HG03520 (cell line): ENCODE measurements around the gene RDH14.

Experiments used
- ATAC-seq: cut with Tn5 transposase; IDR thresholded peaks from one replicate; pipeline ENCODE4 v1.9.1; 2021; ENCODE audit warnings: mild to moderate bottlenecking, moderate library complexity; ENCODE audit not compliant: unreplicated experiment

Gene RDH14

DNA sequence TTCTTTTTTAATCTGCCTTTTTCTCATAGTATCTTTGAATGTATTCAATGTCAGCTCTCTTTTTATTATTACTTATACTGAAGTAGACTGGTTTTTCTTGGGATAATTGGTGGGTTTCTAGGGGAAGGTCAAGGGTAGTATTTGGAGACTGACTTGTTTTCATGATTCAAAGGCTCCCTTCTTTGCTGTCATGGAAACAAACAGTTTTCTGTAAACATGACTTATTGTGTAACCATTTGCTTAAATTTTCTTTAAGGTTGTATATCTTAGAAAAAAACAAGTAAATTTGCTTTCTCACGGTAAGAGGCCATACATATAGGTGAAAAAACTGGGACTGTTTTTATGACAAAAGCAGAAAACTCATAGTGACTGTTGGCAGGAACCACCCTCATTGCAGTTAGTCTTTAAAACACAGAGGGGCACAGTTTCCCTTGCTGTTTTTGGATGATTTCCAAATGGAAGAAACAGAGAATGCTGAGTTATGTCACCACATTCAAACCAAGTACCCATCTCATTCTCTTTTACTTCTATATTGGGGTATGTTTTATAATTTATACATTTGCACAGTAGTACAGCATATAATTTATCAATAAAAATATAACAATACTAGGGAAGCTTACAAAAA lies 5.8 kb upstream of the RDH14 start:
- no peak for ATAC-seq

DNA sequence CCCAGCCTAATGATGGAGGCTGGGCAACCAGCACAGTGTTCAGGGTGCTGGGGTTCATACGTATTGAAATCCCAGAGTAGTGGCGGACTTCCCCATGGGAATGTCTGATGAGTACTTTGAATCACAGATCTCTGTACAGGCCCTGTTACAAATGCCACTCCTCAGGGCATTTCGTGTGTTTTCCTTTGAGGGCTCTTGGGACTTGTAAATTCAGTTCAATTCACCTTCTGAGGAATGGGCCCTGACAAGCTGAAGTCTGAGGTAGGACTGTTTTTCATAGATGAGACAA lies 288 bp upstream of the RDH14 start:
- ATAC-seq: peak; percentile 0

DNA sequence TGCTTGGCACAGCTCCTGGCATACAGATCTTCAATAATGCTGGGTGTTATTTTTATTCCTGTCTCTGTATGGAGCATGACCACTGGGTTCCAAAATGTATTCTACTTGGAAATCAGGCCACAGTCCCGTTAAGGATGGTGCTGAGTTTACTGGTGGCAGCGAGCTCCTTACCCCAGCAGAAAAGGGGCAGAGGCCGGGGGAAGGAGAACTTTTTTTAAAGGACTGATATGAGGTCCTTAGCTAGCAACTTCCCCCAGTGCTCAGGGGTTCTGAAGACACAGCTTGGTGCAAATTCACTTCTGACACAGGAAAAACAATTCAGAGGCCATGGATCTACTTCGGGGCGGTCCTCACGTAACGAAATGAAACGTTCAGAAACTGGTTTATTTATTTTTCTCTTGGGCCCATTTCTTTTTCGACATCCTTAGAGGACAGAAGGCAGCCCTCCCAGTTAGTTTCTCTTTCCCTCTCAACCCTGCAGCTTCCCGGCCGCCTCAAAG lies 872 bp downstream of the RDH14 start:
- no peak for ATAC-seq

DNA sequence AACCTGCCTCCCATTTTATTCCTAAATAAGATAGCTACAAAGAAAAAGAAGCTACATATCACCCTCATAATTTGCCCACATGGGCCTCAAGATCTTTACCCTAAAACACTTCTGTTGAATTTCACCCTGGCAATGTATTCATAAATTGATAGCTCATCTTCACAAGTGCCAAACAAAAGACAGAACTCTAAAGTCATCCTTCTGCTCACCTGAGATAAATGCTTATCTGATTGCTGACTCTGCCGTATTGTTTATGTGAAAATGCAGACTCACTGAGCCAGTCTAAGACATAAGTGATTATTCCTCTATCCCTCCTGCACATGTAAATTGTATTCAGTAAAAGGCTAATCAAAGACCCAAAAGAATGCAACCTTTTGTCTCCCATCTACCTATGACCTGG lies 2.0 kb downstream of the RDH14 start:
- ATAC-seq: no peak

DNA sequence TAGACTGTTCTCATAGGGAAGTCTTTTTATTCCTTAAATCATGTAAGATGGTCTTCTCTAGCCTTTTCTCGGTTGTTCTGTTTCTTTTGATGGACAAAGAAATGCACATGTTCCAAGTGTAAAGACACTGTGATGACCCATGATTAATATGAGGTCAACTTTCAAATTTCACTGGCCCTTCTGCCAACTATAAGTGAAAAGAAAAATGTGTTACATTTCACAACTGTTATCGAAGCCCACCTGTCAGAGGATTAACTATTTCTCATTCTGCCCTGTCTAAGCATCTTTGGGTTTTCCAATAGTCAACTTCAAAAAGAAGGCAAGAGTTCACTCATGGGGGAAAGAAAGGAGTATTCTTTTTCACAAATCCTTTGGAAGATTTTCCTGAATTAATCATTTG lies 3.3 kb downstream of the RDH14 start:
- ATAC-seq: no peak

DNA sequence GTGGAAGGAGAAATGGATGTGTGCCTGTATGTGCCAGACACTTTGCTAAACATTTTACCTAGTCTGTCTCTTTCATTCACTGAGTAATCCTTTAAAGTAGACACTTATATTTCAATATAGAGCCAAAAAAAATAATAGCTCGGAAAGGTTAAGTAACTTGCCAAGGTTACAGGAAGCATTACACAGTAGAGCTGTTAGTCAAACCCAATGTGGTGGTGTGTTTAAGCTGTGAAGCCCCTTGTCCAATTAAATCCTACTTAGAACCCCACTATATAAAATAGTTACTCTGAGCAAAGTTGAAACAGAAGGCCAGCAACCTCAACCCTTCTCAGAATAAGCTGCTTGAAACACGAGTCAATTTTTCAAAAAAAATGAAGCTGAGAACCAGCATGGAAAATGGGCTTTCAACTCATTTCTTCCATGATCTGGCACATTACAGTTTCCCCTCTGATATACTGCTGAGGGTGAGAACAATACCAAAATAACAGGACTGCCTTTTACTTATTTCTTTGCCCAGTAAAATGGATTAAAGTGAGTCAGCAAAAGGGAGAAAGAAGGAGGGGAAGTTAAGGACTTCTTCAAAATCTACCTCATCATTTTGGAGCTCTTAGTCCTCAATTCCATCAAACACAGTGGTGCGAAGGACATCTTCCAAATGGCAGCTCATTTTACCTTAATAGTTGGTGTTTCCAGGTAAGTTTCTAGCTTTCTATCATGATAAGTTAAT lies 7.9 kb downstream of the RDH14 start:
- no peak for ATAC-seq

DNA sequence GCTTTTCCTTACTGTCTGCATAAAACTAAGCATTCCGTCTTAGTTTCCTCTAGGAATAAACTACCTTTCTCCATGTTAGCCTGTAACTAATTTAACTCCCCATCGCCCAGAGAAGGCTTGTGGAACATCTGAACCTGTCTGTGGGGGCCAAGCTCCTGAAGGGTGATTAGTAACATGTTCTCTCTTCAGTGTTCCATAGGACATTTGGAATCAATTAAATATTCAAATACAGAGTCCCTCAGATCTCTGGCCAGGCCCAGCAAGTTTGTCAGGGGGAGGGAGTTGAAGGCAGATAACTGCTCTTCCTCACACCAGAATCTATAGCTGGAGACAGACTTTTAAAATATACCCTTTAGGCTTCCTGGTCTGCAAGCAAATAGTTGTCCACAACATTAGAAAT lies 8.8 kb downstream of the RDH14 start:
- no peak for ATAC-seq

DNA sequence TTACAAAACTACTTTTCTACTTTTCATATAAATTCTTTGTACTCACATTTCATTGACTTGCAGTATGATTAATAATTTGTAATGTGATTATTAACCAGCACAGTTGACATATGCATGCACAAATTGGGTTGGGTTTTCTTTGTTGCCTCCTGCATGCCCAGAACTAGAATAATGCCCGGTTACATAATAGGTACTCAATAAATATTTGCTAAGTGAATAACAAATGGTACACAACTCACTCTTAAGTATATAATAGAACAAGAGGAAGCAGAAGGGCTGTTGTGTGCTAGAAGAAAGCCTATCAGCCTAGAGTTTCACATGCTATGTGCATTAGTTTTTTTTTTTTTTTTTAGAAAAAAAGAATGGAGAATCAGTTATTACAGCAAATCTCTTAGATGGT lies 9.3 kb downstream of the RDH14 start:
- no peak for ATAC-seq

DNA sequence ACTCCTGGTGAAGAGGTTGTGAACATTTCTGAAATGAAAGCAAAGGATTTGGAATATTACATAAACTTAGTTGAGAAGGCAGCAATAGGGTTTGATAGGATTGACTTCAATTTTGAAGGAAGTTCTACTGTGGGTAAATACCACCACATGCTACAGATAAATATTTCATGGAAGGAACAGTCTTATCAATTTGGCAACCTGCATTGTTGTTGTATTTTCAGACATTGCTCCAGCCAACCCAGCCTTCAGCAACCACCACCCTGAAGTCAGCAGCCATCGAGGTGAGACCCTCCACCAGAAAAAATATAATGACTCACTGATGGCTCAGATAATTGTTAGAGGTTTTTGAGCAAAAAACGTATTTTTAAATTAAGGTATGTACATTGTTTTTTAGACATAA lies 10.0 kb downstream of the RDH14 start:
- no peak for ATAC-seq

DNA sequence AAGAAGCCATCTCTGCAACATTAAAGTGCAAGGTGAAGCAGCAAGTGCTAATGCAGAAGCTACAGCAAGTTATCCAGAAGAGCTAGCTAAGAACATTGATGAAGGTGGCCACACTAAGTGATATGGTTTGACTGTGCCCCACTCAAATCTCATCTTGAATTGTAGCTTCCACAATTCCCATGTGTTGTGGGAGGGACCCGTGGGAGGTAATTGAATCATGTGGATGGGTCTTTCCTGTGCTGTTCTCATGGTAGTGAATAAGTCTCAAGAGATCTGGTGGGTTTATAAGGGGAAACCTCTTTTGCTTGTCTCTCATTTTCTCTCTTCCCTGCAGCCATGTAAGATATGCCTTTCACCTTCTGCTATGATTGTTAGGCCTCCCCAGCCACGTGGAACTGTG lies 11.4 kb downstream of the RDH14 start:
- no peak for ATAC-seq

DNA sequence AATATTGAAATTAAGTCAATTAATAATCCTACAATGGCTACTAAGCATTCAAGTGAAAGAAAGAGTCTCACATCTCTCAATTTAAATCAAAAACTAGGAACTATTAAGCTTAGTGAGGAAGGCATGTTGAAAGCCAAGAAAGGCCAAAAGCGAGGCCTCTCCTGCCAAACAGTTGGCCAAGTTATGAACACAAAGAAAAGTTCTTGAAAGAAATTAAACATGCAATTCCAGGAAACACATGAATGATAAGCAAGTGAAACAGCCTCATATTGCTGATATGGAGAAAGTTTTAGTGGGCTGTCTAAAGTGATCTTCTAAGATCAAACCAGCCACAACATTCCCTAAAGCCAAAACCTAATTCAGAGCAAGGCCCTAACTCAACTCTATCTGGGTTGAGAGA lies 11.8 kb downstream of the RDH14 start:
- ATAC-seq: no peak

DNA sequence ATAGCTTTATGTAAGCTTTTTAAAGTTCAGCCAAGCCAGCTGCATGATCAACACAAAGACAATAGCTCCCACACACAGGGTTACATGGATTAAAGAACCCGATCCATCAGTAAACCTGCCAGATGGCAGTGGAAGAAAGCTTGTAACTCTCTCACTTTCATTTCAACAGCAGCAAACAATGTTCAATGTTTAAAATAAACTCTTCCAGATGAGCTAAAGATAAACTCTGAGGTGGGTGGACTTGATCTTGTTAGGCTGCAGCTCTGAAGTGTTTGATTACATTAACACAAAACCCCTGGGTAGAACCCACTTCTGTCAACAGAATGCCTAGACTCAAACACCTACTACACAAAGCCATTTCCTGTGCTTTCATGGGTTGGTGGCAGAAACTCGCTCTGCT lies 13.9 kb downstream of the RDH14 start:
- no peak for ATAC-seq

DNA sequence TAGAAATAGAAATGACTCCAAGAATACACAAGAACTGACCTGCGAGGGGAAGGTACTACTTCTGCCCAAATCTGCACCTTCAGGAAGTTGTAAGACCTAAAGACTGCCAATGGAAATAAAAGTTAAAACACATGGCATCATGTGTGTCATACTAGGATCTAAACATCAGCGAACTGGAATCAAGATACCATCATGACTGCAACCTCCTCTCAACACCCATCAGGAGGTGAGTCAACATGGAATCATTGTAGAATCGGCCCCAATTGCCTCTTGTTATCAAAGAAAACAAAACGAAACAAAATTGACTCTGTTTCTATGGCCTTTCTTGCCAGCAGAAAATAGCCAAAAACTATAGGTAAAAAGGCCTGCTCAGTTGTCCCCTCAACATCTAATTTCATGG lies 15.1 kb downstream of the RDH14 start:
- ATAC-seq: no peak

DNA sequence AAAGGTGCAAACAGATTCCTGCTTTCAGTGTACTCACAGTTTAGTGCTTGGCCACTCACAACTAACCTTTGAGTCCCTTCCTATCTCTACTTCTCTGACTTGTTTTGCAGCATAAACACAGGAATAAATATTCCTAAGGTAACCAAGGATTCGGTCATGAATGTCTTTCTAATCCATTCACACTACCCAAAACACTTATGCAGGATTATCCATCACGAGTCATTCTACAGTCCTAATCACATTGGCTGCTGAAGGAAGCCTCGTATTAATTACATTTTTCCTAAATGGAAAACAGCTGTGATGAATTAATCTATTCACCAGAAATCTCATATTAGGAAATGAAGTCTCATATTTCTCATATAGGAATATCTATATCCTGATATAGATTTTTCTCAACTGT lies 16.3 kb downstream of the RDH14 start:
- ATAC-seq: no peak

DNA sequence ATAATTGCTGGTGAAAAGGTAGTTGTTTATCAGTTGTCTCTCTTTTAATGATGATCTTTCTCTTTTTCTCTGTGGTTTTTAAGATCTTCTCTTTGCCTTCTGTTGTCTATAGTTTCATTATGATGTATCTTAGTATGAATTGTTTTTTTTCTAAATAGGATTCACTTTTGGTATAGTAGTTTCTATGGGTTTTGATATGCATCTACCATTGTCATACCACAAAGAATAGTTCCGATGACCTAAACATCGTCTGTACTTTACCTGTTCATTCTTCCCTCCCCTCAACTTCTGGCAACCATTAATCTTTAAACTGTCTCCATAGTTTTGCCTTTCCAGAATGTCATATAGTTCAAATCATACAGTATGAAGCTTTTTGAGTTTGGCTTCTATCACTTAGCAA lies 19.6 kb downstream of the RDH14 start:
- ATAC-seq: no peak

DNA sequence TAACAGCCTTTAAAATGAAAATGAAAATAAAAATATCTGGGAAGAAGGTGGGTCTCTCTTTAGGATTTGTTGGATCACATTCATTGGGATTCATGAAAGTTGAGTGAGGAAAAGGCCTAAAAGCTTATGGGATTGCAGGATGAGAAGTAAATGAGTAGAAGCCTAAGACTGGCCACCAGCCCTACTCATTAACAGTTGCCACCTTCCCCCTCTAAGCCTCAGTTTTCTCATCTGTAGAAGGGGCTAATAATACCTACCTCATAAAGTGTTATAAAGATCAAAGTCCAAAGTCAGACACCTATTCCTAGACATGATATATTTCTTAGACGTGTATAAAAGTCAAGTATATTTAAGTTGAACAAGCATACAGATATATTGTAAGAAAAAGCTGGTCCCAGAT lies 23.8 kb downstream of the RDH14 start:
- no peak for ATAC-seq

DNA sequence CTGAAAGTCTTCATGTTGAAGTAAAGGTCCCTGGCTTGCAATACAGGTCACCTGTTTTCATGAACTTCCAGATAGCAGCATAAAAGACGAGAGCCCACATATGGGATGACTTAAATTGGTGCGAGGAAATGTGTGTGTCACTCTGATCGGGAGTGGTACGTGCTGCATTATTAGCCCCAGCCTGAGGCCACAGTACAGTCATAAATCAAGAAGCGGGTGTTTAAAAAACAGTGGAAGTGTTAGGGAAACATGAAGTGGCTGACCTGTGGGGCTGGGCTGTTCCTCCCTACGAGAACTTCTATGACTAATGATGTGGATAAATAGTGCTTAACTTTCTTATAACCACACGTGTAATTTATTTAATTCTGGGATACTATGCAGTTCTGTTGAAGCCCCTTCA lies 24.4 kb downstream of the RDH14 start:
- ATAC-seq: no peak

DNA sequence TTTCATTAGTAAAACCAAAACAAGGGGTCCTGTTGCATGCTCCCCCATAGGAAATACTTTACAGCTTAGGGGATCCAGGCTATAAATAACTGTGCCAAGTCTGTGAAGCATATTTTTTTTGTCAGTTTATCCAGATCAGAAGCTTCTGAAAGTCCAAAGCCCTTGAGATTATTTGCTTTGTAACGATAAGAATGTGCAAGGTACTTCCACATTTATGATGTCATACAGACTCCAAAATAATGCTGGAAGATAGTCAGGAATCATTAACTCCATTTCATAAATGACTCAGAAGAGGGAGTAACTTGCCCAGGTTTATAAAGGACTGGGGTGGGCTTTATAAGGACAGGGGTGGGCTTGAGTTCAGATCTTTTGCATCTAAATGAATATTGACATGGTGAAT lies 29.3 kb downstream of the RDH14 start:
- no peak for ATAC-seq

DNA sequence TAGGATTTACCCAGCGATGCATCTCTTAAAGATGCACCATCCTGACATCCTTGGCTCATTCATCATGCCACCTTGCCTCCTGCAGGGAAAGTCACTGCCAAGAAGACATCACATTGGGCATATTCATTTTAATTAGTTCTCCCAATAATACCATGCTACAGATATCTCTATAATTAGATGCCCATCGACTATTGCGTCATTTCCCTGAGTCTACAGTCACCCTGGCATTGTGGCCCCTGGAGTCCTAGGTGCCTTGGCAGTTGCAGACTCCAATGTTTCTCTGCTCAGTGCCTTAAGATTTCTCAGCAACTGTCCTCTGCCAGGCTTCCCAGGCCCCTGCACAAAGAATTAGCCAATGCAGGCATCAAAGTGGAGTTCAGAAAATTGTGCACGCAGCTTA lies 32.6 kb downstream of the RDH14 start:
- ATAC-seq: no peak

DNA sequence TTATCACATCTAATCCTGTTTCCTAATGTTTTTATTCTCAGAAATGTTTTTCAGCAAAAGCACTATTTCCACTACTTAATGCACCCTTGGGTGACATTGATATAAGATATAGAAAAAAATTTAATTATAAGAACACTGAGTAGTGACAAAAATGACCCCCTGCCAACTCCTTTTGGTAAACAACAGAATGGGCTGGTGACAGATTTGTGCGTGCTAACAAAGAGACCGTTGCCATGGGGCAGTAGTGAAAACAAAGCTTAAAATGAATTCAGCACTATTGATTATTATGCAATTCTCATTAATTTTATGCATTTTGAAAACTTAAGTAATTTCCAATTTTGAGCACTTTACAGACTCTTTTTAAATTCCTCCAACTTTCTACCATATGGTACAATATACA lies 33.1 kb downstream of the RDH14 start:
- no peak for ATAC-seq

DNA sequence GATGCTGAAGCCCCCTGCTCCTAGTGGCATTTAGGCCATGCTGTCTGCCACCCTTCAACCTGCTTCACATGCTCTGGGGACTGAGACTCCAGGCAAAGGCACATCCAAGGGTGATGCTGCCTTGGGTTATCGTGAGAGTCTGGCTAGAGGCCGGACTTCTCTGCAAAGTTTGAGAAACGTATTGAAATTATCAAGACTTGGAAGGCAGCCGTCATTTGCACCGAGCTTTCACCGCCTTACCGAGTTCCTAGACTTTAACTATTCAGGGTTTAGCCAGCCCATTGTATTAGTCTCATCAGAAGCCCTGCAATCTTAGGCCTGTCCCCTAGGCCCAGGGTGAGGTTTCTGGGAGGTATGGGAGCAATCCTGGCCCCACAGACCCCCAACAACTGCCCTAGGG lies 34.0 kb downstream of the RDH14 start:
- ATAC-seq: no peak

DNA sequence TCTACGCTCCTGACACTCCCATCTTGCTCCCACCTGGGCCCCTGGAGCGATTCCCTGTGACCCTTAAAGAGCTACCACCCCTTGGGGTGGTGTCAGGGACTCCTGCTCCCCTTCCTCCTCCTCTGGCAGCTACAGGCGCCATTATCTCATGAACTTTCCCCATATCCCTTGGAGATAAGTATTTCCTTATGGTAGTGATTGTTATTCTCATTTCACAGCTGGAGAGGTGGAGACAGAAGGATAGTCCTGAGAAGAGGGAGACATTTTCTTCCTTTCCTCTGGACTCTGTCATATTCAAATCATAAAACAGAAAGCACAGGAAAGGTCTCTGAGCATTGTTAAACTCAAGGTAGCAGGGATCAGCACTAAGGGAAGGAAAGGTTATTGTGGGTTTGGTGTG lies 34.6 kb downstream of the RDH14 start:
- no peak for ATAC-seq

DNA sequence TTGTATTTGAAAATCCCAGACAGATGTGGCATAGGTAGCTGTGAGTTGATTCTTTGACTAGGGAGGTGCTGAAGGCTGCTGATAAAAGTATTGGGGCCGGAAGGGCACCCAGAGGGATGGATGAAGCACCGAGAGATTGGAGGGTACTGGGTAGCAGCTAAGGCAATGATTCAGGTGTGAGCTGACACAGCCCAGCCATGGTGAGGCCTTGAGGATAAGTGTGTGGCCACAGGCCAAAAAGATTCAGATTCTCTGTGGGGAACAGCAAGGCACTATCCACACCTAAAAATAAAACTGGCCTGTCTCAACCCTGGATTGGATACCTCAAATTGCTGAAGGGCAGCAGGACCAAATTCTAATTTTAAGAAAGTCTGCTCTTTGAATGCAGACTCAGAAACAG lies 35.2 kb downstream of the RDH14 start:
- ATAC-seq: no peak
